ENCODE data around the gene C6orf47.

- TF ChIP-seq EGR1 (IDR thresholded peaks at IDR 0.05; ENCODE audit: borderline replicate concordance, low read depth, low read length) = no peak
- no peak for TF ChIP-seq EZH2 (IDR thresholded peaks at IDR 0.05; ENCODE audit: low read depth, low read length, severe bottlenecking)
- TF ChIP-seq POLR2AphosphoS5 (IDR thresholded peaks at IDR 0.05; ENCODE audit: low read depth, low read length) = no peak
- TF ChIP-seq CEBPB (IDR thresholded peaks at IDR 0.05; ENCODE audit: low read depth, low read length) = no peak
- no peak for TF ChIP-seq RAD21 (IDR thresholded peaks at IDR 0.05 in 1 of 2, conservative IDR thresholded peaks at IDR 0.05 in 1 of 2; ENCODE audit: low read depth in 2 of 2, low read length in 2 of 2)
- TF ChIP-seq POLR2A (IDR thresholded peaks at IDR 0.05; ENCODE audit: control extremely low read depth in 1 of 2, low read depth in 2 of 2, low read length in 2 of 2) = no peak
- no peak for TF ChIP-seq EP300 (IDR thresholded peaks at IDR 0.05; ENCODE audit: borderline replicate concordance in 1 of 2, low read depth in 2 of 2, low read length in 2 of 2)
Measured at GRCh38 chr6:31683591-31683990, 23.0 kb upstream of the C6orf47 start.
